Stimulated activated CD8-positive, alpha-beta memory T cell treated with anti-CD3 and anti-CD28 coated beads, Interleukin-4, amount 100 ng/mL, for 4 hours (primary cell): ENCODE measurements around the gene SLC2A8.

Experiments used
- DNase-seq, 2 donors: peaks; one replicate each; pipeline ENCODE4 v3.0.0-alpha.2; 2020; ENCODE audit warnings: low read depth in 2 of 2, low spot score in 1 of 2

SLC2A8 gene

DNA sequence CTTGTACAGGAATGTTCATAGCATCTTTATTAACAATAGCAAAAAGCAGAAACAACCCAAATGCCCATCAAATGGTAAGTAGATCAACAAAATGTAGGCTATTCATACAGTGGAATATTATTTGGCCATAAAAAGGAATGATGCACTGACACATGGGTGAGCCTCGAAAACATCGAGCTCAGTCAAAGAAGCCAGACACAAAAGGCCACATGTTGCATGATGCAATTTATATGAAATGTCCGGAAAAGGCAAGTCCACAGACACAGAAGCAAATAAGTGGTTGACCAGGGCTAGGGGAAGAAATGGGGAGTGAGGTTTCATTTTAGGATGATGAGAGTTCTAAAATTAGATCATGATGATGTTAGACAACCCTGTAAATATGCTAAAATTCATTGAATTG is 16.5 kb upstream of the SLC2A8 start:
- no peak for DNase-seq

- no peak for DNase-seq
Observed at GRCh38 chr9:127382541-127382940, 14.4 kb upstream of the SLC2A8 start.

DNA sequence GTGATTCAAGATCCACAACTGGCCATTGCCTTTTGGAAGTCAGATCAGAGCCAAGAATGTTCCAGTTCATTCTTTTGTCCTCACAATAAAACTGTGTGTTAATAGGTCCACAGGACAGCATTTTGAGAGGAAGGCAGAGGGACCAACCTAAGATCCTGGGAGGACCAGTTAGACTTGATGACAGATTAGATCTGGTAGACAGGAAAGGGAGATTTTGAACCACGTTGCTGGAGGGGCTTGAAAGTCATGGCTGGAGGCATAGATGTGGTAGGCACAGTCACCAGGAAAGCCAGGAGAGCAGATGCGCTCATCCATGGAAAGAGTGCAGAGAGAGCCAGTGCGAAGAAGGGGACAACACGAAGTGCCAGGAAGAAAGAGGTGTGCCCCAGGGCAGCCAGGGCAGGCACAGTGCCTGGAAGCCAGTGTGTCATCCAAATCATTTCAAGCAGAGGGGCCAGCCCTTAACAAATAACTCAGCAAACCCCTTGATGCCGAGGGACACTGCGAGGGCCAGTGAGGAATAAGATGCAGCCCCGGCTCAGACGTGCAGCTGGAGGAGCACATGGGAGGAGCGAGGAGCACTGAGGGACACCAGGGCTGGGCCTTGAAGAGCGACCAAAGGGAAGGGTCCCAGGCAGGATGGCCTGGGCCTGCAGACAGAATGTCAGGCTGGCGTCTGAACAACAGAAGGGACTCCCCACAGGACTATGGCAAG is 12.8 kb upstream of the SLC2A8 start:
- DNase-seq, result no peak

DNA sequence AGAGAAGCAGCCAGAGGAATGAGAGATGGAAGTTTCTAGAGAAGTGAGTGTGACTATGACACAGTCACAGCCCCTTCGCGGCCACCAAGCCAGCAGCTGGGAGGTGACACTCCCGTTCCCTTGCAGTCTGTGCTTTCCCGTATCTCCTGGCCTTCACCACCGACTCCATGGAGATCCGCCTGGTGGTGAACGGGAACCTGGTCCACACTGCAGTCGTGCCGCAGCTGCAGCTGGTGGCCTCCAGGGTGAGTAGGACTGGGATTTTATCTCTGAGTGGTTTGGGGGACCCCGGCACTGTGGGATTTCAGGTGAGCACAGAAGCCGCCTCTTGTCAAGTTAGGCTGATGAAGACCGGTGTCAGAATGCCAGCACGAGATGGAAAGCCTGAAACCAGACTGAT is 12.1 kb upstream of the SLC2A8 start:
- no peak for DNase-seq

DNA sequence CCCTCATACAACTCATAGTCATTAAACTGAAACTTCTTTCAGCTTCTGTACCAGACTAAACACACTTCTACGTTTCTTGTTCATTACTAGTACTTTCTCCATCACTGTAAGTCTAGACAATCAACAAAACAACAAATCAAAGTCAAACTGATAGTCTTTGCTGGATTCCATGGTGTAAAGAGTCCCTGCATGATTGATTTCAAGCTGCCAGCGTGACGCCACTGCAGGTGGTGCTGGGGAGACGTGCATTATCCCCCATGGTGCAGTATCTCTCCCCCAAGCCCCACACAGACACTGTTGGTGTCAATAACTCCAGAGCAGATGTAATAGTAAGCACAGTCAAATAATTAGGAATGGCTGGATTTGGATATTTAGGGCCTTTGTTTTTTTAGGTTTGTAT is 10.7 kb upstream of the SLC2A8 start:
- DNase-seq, result no peak

DNA sequence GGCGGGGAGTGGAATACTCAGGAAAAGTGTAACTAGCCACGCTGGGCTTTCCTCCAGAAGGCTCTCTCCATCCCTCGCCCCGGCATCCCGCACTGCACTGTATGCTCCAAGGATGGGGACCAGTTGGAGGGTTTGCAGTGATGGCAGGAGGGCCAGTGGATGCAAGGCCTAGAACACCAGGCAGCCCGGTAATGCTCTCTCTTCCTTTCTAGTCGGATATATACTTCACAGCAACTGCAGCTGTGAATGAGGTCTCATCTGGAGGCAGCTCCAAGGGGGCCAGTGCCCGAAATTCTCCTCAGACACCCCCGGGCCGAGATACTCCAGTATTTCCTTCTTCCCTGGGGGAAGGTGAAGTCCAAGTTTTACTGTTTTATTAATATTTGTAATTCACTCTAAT is 10.0 kb upstream of the SLC2A8 start:
- DNase-seq, result no peak

DNA sequence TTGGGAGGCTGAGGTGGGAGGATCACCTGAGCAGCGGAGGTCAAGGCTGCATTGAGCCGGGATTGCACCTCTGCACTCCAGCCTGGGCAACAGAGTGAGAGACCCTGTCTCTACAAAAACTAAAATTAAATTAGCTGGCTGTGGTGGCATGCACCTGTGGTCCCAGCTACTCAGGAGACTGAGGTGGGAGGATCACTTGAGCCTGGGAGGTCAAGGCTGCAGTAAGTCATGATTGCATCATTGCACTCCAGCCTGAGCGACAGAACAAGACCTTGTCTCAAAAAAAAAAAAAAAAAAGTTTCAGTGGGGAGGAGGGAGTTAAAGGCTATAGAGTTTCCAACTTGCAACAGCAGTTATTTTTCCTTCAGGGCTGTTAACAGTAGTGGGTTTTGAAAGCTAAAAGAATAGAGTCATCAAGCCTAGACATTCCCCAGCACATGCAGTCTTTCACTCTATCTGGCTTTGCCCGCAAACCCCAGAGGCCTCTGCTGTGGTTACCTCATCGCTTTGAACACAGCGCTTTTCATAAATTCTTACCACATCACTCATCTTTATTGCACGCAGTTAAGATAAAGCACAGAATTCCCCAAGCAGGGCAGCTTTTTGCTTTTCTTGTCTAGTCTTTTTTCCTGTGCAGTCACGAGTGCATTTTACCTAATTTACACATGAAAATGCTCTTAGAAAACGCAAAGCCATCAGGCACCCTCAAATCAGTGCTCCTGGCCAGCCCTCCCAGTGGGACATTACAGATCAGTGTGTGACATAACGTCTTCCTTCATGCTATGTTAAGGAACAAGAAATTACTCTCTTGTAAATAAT is 8.7 kb upstream of the SLC2A8 start:
- DNase-seq, result peak; percentile 72 to 73

- DNase-seq, result no peak
Observed at GRCh38 chr9:127388856-127389238, 8.1 kb upstream of the SLC2A8 start.

DNA sequence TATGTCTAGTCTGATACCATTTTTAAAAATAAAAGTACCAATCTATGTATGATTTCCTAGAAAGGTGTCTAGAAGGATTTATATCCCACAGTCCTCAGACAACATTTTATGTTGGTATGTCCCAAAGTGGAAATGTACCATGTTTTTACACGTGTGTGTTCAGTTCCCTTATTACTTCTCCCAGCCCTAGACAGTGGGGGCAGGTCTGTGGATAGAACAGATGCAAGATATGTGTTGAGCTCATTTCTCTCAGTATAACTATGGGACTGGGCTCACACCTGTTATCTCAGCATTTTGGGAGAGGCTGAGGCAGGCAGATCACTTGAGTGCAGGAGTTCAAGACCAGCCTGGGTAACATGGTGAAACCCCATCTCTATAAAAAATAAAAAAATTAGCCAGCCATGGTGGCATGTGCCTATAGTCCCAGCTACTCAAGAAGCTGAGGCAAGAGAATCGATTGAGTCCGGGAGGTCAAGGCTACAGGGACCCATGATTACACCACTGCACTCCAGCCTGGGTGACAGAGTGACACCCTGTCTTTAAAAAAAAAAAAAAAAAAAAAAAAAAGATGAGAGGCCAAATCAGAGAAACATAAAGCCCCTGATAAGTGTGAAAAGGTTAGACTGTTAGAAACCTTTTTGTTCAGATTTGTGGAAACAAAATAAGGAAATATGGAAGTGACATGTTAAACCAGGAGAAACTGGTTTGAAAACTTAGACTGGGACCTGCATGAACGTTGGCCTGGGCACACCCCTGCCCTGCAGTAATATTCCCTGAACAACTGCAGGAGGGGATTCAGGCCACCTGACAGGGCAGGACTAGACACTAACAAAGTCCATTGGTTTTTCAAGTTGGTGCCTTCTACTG is 7.4 kb upstream of the SLC2A8 start:
- no peak for DNase-seq

GRCh38 chr9:127390248-127390545 is 6.8 kb upstream of the SLC2A8 start:
- DNase-seq, result no peak

DNA sequence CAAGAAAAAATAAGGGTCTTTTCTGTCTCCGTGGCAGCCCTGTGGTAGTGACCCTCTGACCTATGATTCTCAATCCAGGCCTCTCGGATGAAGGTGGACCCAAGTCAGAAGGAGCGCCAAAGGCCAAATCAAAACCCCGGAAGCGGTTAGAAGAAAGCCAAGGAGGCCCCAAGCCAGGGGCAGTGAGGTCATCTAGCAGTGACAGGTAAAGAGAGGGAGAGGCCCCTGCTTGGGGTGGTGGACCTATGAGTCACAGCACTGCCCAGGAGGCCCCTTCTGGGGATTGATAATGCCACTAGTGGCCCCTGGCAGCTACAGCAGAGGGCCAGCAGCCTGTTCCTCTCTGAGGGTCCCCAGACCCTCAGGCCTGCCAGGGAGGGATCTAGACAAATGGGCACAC is 6.4 kb upstream of the SLC2A8 start:
- DNase-seq, result no peak

- no peak for DNase-seq
Observed at GRCh38 chr9:127392166-127392565, 4.8 kb upstream of the SLC2A8 start.

GRCh38 chr9:127392976-127393375 is 4.0 kb upstream of the SLC2A8 start:
- no peak for DNase-seq

- DNase-seq, result no peak
Observed at GRCh38 chr9:127393645-127394044, 3.3 kb upstream of the SLC2A8 start.

- DNase-seq, result no peak
Observed at GRCh38 chr9:127395497-127396252, 1.3 kb upstream of the SLC2A8 start.

- no peak for DNase-seq
Observed at GRCh38 chr9:127396253-127396807, 639 bp upstream of the SLC2A8 start.

- no peak for DNase-seq
Observed at GRCh38 chr9:127397646-127398274, 791 bp downstream of the SLC2A8 start.

DNA sequence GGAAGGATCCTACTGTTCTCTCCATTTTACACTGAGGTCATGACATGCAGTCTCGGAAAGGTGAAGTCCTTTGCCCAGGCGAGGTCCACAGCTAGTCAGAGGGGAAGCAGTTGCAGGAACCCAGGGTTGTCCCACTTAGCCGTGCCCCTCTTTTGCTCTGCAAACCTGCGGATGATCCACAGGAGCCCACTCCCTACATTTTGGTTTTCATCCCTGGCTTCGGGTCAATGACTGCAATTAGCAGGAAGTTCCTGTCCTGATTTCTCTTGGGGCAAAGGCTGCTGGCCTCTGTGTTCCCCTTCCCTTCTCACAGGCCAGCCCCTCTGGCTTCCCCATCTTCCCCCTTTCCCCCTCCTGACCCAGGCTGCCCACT is 1.3 kb downstream of the SLC2A8 start:
- no peak for DNase-seq

DNA sequence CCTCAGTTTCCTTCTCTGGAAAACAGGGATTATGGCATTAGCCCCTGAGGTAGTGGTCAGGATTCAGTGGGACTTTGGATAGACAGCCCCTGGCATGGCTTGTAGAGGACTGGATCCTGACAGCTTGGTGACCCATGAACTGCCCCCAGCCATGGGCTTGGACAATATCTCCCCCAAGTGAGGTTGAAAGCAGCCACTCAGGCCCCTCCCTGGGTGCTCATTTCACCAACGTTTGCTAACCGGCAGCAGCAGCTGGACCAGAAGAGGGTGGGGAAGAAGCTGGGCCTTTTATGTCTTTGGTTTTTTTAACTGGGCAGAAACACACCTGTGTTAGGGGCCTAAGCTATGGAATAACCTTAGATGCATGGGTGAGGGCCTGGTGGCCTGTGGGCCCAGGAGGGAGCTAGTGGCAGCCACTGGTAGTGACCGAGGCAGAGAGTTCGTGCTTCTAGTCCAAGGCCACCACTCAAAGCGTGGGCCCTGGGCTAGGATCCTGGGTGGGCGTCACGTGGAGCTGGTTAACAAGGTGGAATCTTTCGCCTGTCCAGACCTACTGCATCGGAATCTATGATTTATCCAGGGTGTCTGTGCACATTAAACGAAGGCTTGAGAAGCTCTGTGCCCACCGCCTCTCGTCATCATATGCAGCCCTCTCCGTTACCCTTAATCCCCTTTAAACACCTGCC is 1.9 kb downstream of the SLC2A8 start:
- DNase-seq, result no peak

GRCh38 chr9:127399736-127400269 is 2.8 kb downstream of the SLC2A8 start:
- DNase-seq, result no peak
